D721Med (cell line): ENCODE data around the gene DDX4.
"Not testable (repeated sequence)": the region's sequence is repeated elsewhere in the genome, so short reads cannot be mapped to it uniquely, and the experiment has no call there.

Source experiments
- DNase-seq: peaks from one replicate; pipeline ENCODE4 v3.0.0; 2011; ENCODE audit warnings: low spot score; ENCODE audit not compliant: insufficient read length
- FAIRE-seq: peaks from 2 replicates; lab custom pipeline; 2011; peaks lifted over from hg19 to GRCh38; lab: Jason Lieb, UNC
- CTCF ChIP-seq: IDR thresholded peaks from 2 replicates; pipeline ENCODE4 v1.5.1; 2012; ENCODE audit warnings: mild to moderate bottlenecking, control low read depth; ENCODE audit not compliant: insufficient read depth; ENCODE audit errors: missing control alignments

Gene DDX4

DNA sequence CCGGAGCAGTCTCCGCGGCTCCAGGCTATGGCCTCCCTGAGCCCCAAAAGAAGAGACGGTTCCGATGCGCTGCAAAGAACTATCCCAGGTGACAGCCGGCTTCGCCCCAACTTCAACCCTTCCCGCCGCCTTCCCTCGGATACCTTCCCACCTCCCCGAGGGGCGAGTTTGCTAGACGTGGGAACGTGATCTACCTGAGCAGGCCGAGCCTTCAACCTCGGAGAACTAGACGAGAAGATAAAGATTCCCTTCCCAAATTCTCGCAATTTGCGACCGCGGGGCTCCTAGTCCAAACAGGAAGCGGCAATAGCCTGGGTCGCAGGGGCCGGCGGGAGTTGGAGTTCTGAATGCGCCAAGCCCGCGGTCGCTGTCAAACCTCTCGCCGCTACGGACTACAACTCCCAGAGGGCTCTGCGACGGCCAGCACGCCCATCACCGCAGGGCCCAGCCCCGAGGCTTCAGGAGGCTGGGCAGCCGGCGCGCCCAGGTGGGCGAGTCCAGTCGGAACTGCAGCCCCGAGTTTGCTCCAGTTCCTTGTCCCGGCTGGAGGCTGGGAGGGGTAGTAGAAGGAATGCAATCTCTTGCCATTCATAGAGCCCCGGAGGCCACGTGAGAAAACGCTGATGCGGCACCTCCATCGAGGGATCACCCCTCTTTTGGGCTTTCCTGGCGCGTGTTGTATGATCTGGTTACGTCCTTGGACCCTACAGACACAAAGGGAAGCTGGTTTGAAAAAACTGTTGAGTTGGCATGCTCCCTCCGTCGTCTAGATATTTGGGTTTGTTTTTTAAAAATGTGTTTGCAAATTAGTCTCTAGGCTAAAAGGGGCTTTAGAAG, 25.6 kb upstream of the DDX4 start, which contains the start of gene SLC38A9:
TSS of gene SLC38A9 (minus strand) at position 302 of the 837 bp plus-strand sequence. CDS start 14,366 bp downstream, outside the sequence.
- FAIRE-seq (no peak), DNase-seq (peak; percentile 79)
- no peak for TF ChIP-seq CTCF

- TF ChIP-seq CTCF, result no peak
- DNase-seq (no peak), FAIRE-seq (no peak)
Observed at GRCh38 chr5:55713871-55714270, 24.0 kb upstream of the DDX4 start.

- TF ChIP-seq CTCF, result no peak
- no peak for FAIRE-seq
- DNase-seq, result no peak
Observed at GRCh38 chr5:55714339-55714738, 23.5 kb upstream of the DDX4 start.

DNA sequence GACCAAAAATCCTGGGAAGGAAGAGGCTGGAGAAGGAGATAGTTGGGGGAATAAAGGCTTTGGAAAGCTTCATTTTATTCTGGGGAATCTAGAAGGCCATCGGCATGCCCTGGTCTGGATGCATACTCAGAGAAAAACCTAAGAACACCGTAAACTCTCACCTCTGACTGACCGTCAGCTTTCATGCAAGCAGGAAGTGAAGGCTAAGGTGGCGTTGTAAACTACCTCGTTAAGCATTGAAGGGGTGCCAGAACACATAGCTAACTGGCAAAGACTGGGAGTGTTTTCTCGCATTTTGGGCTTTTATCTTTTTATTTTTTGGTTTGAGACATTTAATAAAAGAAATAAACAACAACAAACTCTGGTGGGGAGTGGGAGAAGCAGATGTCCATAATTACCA, 23.1 kb upstream of the DDX4 start:
- DNase-seq, result no peak
- no peak for TF ChIP-seq CTCF
- FAIRE-seq, result no peak

- no peak for TF ChIP-seq CTCF
- DNase-seq, result no peak
- FAIRE-seq, result no peak
Observed at GRCh38 chr5:55715519-55716078, 22.3 kb upstream of the DDX4 start.

GRCh38 chr5:55719026-55719425, 18.8 kb upstream of the DDX4 start:
- FAIRE-seq, DNase-seq: not testable (repeated sequence)

DNA sequence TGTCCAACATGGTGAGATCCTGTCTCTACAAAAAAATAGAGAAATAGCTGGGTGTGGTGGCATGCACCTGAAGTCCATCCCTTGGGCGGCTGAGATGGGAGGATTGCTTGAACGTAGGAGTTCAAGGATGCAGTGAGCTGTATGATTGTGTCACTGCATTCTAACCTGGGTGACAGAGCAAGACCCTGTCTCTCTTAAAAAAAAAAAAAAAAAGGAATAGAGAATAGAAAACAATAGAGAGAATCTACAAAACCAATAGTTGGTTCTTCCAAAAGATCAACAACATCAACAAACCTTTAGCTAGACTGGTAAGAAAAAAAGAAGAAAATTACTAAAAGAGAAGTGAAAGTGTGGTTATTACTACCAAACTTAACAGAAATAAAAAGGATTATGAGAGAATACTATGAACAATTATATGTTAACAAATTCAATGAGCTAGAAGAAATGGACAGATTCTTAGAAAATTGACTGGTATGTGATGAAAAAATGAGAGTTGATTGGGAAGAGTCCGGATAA, 17.6 kb upstream of the DDX4 start:
- no peak for TF ChIP-seq CTCF
- FAIRE-seq (no peak), DNase-seq (no peak)
